ELF-1 (cell line): ENCODE data around the gene TNFRSF14.

Source experiments
- DNase-seq: peaks from one replicate; pipeline ENCODE4 v3.0.0-alpha.2; 2016; ENCODE audit warnings: low read depth, low spot score

The TNFRSF14 gene

GRCh38 chr1:2612591-2613365, 56.6 kb downstream of the TNFRSF14 start:
- DNase-seq = no peak
